HUDEP-2 (cell line): ENCODE results near the gene DEGS1.

Experiments
- DNase-seq, 76 experiments: peaks; one replicate each; lab custom pipeline; 2025; ENCODE audit not compliant: unreplicated experiment in 76 of 76; lab: John Stamatoyannopoulos, UW

DEGS1 gene

GRCh38 chr1:224211206-224211962, 28.3 kb downstream of the DEGS1 start:
- DNase-seq, result peak in 19 of 76 experiments; percentile 1 to 47 (median 11)

- DNase-seq, result no peak
Observed at GRCh38 chr1:224212618-224213061, 29.6 kb downstream of the DEGS1 start.

GRCh38 chr1:224213438-224214119, 30.5 kb downstream of the DEGS1 start:
- DNase-seq, result peak in 26 of 76 experiments; percentile 3 to 30 (median 15)

GRCh38 chr1:224216382-224216781, 33.3 kb downstream of the DEGS1 start:
- no peak for DNase-seq

- no peak for DNase-seq
Observed at GRCh38 chr1:224217655-224218623, 34.9 kb downstream of the DEGS1 start.

- no peak for DNase-seq
Observed at GRCh38 chr1:224219011-224219611, 36.1 kb downstream of the DEGS1 start.

- no peak for DNase-seq
Observed at GRCh38 chr1:224219612-224220059, 36.6 kb downstream of the DEGS1 start.

- no peak for DNase-seq
Observed at GRCh38 chr1:224223819-224224714, 41.0 kb downstream of the DEGS1 start.

GRCh38 chr1:224226849-224227502, 43.9 kb downstream of the DEGS1 start:
- DNase-seq, result no peak

- no peak for DNase-seq
Observed at GRCh38 chr1:224234017-224234416, 51.0 kb downstream of the DEGS1 start.

GRCh38 chr1:224235813-224236493, 52.9 kb downstream of the DEGS1 start:
- DNase-seq, result no peak

GRCh38 chr1:224237119-224237881, 54.3 kb downstream of the DEGS1 start:
- no peak for DNase-seq

GRCh38 chr1:224238212-224238611, 55.2 kb downstream of the DEGS1 start:
- DNase-seq, result no peak

GRCh38 chr1:224238756-224239155, 55.7 kb downstream of the DEGS1 start:
- DNase-seq, result no peak
